HEK293 (cell line): ENCODE measurements around the gene IFT52.

Experiments
- HOXA7 ChIP-seq: sonication (generic); formaldehyde crosslinking; IDR thresholded peaks from 2 replicates; pipeline ENCODE4 v1.8.1; 2022; ENCODE audit warnings: missing genetic modification reagents, borderline replicate concordance
- ZBTB1 ChIP-seq: fragments of 450-650 bp; formaldehyde crosslinking; IDR thresholded peaks from 2 replicates; pipeline ENCODE4 v1.5.1; 2016; ENCODE audit warnings: missing biosample characterization, missing genetic modification characterization
- ZBTB8A ChIP-seq: fragments of 450-650 bp; formaldehyde crosslinking; IDR thresholded peaks from 2 replicates; pipeline ENCODE4 v1.5.1; 2016; ENCODE audit warnings: missing biosample characterization, missing genetic modification characterization
- ZNF211 ChIP-seq: fragments of 450-650 bp; formaldehyde crosslinking; IDR thresholded peaks from 2 replicates; pipeline ENCODE4 v1.5.1; 2016; ENCODE audit warnings: low read depth, missing biosample characterization, missing genetic modification characterization
- ZNF24 ChIP-seq: fragments of 450-650 bp; formaldehyde crosslinking; IDR thresholded peaks from 2 replicates; pipeline ENCODE4 v1.5.1; 2016; ENCODE audit warnings: missing biosample characterization, missing genetic modification characterization
- ZNF266 ChIP-seq: fragments of 450-650 bp; formaldehyde crosslinking; IDR thresholded peaks from 2 replicates; pipeline ENCODE4 v1.5.1; 2016; ENCODE audit warnings: missing biosample characterization, missing genetic modification characterization, low read depth
- ZNF398 ChIP-seq: fragments of 450-650 bp; formaldehyde crosslinking; IDR thresholded peaks from 2 replicates; pipeline ENCODE4 v1.5.1; 2017; ENCODE audit warnings: missing biosample characterization, missing genetic modification characterization
- ZNF571 ChIP-seq: fragments of 450-650 bp; formaldehyde crosslinking; IDR thresholded peaks from 2 replicates; pipeline ENCODE4 v1.5.0; 2017; ENCODE audit warnings: missing biosample characterization, missing genetic modification characterization
- TF ChIP-seq, protein P1 (sequence below): fragments of 450-650 bp; formaldehyde crosslinking; IDR thresholded peaks from 2 replicates; pipeline ENCODE4 v1.5.1; 2016; ENCODE audit warnings: missing biosample characterization, missing genetic modification characterization
- TF ChIP-seq, protein P2 (sequence below): fragments of 450-650 bp; formaldehyde crosslinking; IDR thresholded peaks from 2 replicates; pipeline ENCODE4 v1.5.1; 2017; ENCODE audit warnings: missing biosample characterization, missing genetic modification characterization

DNA sequence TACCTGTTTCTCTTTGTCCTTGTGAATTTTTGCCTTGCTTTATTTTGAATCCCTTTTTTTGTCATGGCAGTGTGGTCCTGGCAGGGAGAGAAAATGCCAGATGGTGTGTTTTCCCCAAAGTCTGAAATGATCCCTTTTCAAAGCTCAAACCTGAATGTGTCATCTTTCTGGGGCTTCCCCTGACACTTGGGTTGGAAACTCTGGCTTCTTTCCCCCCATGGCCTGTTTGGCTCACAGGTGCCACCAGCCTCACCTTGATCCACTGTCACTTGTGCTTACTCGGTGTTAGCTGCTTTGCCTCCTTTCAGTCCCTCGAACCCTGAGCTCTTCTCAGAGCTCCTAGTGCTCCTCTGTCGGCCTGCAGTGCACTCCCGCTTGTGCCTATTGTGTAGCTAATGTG, 98.4 kb downstream of the IFT52 start:
- TF ChIP-seq ZNF398 (tag by site-specific recombination) = no peak
- TF ChIP-seq, protein P1, sequence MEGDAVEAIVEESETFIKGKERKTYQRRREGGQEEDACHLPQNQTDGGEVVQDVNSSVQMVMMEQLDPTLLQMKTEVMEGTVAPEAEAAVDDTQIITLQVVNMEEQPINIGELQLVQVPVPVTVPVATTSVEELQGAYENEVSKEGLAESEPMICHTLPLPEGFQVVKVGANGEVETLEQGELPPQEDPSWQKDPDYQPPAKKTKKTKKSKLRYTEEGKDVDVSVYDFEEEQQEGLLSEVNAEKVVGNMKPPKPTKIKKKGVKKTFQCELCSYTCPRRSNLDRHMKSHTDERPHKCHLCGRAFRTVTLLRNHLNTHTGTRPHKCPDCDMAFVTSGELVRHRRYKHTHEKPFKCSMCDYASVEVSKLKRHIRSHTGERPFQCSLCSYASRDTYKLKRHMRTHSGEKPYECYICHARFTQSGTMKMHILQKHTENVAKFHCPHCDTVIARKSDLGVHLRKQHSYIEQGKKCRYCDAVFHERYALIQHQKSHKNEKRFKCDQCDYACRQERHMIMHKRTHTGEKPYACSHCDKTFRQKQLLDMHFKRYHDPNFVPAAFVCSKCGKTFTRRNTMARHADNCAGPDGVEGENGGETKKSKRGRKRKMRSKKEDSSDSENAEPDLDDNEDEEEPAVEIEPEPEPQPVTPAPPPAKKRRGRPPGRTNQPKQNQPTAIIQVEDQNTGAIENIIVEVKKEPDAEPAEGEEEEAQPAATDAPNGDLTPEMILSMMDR (tag by site-specific recombination) = no peak
- no peak for TF ChIP-seq ZNF571 (tag by site-specific recombination)
- no peak for TF ChIP-seq HOXA7 (CRISPR knock-in tag)
- no peak for TF ChIP-seq ZNF211 (tag by site-specific recombination)
- no peak for TF ChIP-seq ZNF24 (tag by site-specific recombination)
- TF ChIP-seq ZBTB1 (tag by site-specific recombination) = no peak
- TF ChIP-seq, protein P2, sequence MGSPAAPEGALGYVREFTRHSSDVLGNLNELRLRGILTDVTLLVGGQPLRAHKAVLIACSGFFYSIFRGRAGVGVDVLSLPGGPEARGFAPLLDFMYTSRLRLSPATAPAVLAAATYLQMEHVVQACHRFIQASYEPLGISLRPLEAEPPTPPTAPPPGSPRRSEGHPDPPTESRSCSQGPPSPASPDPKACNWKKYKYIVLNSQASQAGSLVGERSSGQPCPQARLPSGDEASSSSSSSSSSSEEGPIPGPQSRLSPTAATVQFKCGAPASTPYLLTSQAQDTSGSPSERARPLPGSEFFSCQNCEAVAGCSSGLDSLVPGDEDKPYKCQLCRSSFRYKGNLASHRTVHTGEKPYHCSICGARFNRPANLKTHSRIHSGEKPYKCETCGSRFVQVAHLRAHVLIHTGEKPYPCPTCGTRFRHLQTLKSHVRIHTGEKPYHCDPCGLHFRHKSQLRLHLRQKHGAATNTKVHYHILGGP (tag by site-specific recombination) = no peak
- TF ChIP-seq ZBTB8A (tag by site-specific recombination) = no peak
- TF ChIP-seq ZNF266 = no peak
